Rectal smooth muscle tissue (tissue), 1 donor: ENCODE results near the gene AKT3.
"Not testable (repeated sequence)": the region's sequence is repeated elsewhere in the genome, so short reads cannot be mapped to it uniquely, and the experiment has no call there.

Source experiments
- H3K27ac ChIP-seq: one replicate; pipeline ENCODE4 v1.7.0; 2013; ENCODE audit warnings: low read depth, low read length, inconsistent platforms
- H3K27me3 ChIP-seq: one replicate; pipeline ENCODE4 v1.7.0; 2013; ENCODE audit warnings: low read length; ENCODE audit not compliant: control insufficient read depth, insufficient read depth
- H3K36me3 ChIP-seq: one replicate; pipeline ENCODE4 v1.7.0; 2013; ENCODE audit warnings: low read length; ENCODE audit not compliant: control insufficient read depth, insufficient read depth
- H3K4me1 ChIP-seq: one replicate; pipeline ENCODE4 v1.7.0; 2013; ENCODE audit warnings: low read length; ENCODE audit not compliant: control insufficient read depth, insufficient read depth
- H3K4me3 ChIP-seq: one replicate; pipeline ENCODE4 v1.7.0; 2013; ENCODE audit warnings: low read length
- H3K9ac ChIP-seq: one replicate; pipeline ENCODE4 v1.7.0; 2013; ENCODE audit warnings: low read length

AKT3 gene

DNA sequence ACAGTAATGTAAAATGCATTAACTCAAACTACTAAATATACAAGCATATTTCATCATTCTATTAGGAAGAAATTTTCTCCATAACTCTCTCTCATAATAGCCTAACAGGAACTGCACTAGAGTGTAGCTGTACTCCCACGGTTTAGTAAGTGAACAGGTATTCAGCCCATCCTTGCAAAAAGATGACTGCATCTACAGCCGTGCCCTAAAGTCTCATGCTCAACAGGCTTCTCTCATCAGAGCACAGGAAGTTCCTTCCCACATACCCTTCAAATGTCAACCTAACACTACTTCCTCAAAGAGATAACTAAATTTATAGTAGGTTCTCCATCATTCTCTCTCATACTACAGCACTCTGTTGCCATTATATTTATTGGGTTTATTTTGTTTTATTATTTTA lies 251.6 kb downstream of the AKT3 start:
- H3K4me3 ChIP-seq: no peak overlapping the region
- H3K9ac ChIP-seq: no peak overlapping the region
- no peaks in the 10 kb centered on the region for H3K27me3 ChIP-seq
- no peaks in the 10 kb centered on the region for H3K4me1 ChIP-seq
- no peak overlapping the region for H3K27ac ChIP-seq
- H3K36me3 ChIP-seq: no peaks in the 10 kb centered on the region

DNA sequence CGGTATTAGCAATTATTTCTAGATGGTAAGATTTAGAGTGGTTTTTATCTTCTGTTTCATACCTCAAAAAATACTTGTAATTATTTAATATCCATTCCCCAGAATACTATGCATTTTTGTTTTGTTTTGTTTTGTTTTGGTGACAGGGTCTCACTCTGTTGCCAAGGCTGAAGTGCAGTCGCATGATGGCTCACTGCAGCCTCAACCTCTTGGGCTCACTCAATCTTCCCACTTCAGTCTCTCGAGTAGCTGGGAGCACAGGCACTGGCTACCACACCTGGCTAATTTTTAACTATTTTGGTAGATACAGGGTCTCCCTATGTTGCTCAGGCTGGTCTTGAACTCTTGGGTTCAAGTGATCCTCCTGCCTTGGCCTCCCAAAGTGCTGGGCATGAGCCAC lies 252.7 kb downstream of the AKT3 start:
- H3K36me3 ChIP-seq: no peaks in the 10 kb centered on the region
- H3K27me3 ChIP-seq: no peaks in the 10 kb centered on the region
- H3K27ac ChIP-seq: no peak overlapping the region
- no peak overlapping the region for H3K9ac ChIP-seq
- H3K4me3 ChIP-seq: no peak overlapping the region
- no peaks in the 10 kb centered on the region for H3K4me1 ChIP-seq

DNA sequence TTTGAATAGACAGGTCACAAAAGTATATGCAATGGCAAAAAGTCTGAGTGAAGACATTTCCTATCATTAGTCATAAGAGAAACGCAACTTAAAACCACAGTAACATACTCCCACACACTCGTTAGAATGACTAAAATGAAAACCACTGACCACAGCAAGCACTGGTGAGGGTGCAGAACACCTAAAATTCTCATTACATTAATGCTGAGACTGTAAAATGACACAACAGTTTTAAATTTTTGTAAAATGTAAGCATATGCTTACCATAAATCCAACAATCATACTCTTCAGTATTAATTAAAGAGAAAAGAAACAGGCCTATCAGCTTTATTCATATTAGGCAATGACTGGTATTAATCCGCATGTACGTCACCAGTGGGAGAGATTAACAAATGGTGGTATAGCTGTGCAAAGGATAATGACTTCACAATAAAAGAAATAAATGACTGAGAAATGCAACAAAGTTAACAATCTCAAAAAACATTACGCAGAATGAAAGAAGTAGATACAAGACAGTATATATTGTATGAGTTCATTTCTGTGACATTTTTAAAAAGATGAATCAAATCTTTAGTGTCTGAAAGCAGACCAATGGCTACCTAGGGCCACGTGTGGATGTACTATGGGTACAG lies 253.5 kb downstream of the AKT3 start:
- Histone ChIP-seq H3K36me3 (no peaks in the 10 kb centered on the region), H3K4me1 (no peaks in the 10 kb centered on the region), H3K27me3 (no peaks in the 10 kb centered on the region), H3K27ac (no peak overlapping the region), H3K9ac (no peak overlapping the region), H3K4me3 (no peak overlapping the region)

DNA sequence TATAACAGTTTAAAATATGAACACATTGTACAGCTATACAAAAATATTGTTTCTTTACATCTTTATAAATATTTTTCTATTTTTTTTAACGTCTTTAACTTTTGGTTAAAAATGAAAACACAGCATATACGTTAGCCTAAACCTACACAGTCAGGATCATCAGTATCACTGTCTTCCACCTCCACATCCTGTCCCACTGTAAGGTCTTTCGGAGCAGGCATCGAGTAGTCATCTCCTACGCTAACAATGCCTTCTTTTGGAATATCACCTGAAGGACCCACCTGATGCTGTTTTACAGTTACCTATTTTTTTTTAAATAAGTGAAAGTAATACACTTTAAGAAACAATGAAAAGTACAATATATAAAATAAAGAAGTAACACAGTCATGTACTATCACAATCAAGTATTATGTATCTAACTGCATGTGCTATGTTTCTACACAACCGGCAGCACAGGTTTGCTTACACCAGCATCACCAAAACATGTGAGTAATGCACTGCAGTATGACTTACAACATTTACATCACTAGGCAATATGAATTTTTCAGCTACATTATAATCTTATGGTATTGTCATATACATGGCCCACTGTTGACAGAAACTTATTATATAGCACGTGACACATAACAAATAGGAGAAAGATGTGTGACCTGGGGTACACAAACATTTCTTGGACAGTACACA lies 254.4 kb downstream of the AKT3 start:
- Histone ChIP-seq H3K27me3 (no peaks in the 10 kb centered on the region), H3K27ac (no peak overlapping the region), H3K4me3 (no peak overlapping the region), H3K4me1 (no peaks in the 10 kb centered on the region), H3K36me3 (no peaks in the 10 kb centered on the region), H3K9ac (no peak overlapping the region)

DNA sequence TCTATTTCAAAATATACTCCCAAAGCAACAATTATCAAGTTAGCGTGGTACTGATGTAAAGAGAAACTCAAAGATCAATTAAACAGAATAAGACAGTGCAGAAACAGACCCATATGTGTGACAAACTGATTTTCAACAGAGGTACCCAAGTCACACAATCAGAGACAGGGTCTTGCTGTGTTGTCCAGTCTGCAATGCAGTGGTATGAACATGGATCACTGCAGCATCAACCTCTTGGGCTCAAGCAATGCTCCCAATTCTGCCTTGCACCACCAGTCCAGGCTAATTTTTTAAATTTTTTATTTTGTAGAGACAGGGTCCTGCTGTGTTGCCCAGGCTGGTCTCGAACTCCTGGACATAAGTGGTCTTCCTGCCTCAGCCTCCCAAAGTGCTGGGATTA lies 255.6 kb downstream of the AKT3 start:
- H3K27ac ChIP-seq: no peak overlapping the region
- H3K4me3 ChIP-seq: no peak overlapping the region
- no peak overlapping the region for H3K9ac ChIP-seq
- no peaks in the 10 kb centered on the region for H3K27me3 ChIP-seq
- no peaks in the 10 kb centered on the region for H3K36me3 ChIP-seq
- H3K4me1 ChIP-seq: no peaks in the 10 kb centered on the region

DNA sequence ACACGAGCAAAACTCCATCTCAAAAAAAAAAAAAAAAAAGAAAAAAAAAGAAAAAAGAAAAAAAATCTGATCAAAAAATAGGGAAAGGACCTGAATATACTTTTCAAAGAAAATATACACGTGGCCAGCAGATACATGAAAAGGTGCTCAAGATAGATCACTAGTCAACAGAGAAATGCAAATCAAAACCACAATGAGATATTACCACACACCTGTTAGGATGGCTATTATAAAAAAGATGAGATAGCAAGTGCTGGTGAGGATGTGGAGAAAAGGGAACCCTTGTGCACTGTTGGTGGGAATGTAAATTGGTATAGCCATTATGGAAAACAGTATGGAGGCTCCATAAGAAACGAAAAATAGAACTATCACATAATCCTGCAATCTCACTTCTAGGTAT lies 260.8 kb downstream of the AKT3 start:
- not testable (repeated sequence) for H3K27ac ChIP-seq, H3K9ac ChIP-seq, H3K36me3 ChIP-seq, H3K4me3 ChIP-seq, H3K27me3 ChIP-seq, H3K4me1 ChIP-seq

DNA sequence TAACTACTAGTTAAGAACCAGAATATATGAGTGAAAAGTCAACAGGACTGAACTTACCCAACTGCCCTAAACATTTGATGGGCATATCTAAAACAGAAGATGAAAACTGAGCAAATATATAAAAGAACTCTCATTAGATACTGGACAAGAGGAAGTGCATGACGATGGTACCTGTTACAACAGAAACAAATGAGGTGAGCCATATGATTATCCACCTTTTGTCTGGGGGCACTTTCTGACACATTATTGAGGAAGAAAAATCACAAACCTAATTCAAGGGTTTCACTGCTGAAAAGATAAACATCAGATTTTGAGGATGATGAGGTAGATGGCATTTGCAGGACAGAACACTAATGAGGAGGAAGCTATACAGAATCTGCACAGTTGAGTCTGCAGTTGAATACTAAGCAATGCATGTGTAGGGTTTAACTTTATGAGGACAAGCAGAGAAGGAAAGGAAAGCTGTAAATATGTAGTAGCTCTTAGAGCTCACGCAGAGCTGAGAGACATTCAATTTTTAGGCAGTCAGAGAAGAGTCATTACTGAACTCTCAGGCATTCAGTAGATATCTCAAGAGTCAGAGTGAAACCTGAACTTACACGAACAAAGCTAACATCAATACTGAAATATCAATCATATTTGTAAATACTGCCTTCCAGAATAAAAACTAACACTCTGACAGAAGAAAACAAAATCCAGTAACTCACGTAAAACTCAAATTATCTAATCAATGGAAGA lies 262.1 kb downstream of the AKT3 start:
- no peak overlapping the region for H3K27ac ChIP-seq
- no peak overlapping the region for H3K9ac ChIP-seq
- no peaks in the 10 kb centered on the region for H3K27me3 ChIP-seq
- H3K36me3 ChIP-seq: no peaks in the 10 kb centered on the region
- H3K4me3 ChIP-seq: no peak overlapping the region
- no peaks in the 10 kb centered on the region for H3K4me1 ChIP-seq

DNA sequence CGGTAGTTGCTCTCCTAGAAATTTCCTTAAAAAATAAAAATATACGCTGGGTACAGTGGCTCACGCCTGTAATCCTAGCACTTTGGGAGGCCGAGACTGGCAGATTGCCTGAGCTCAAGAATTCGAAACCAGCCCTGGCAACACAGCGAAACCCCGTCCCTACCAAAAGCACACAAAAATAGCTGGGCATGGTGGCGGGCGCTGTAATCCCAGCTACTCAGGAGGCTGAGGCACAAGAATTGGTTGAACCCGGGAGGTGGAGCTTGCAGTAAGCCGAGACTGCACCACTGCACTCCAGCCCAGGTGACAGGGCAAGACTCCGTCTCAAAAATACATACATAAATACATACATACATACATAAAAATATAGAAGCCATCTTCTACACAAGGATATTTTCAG lies 262.8 kb downstream of the AKT3 start:
- no peaks in the 10 kb centered on the region for H3K36me3 ChIP-seq
- no peak overlapping the region for H3K4me3 ChIP-seq
- H3K4me1 ChIP-seq: no peaks in the 10 kb centered on the region
- no peak overlapping the region for H3K9ac ChIP-seq
- no peaks in the 10 kb centered on the region for H3K27me3 ChIP-seq
- no peak overlapping the region for H3K27ac ChIP-seq

DNA sequence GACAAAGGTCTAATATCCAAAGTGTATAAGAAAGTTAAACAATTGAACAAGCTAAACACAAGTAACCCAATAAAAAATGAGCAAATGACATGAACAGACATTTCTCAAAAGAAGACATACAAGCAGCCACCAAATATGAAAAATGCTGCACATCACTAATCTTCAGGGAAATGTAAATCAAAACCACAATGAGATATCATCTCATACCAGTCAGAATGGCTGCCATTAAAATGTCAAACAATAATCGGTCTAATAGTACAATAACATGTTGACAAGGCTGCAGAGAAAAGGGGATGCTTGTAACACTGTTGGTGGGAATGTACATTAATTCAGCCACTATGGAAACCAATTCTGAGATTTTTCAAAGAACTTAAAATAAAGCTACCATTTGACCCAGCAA lies 264.1 kb downstream of the AKT3 start:
- Histone ChIP-seq H3K27me3 (no peaks in the 10 kb centered on the region), H3K4me1 (no peaks in the 10 kb centered on the region), H3K9ac (no peak overlapping the region), H3K27ac (no peak overlapping the region), H3K4me3 (no peak overlapping the region), H3K36me3 (no peaks in the 10 kb centered on the region)

DNA sequence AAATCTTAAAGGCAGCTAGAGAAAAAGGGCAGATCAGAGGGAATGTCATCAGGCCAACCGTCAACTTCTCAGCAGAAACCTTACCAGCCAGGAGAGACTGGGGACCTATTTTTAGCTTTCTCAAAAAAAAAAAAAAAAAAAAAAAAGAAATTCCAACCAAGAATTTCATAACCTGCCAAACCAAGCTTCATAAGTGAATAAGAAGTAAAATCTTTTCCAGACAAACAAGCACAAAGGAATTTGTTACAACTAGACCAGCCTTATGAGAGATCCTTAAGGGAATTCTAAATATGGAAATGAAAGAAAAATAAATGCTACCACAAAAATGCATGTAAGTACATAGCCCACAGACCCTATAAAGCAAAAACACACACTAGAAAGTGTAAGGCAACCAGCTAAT lies 267.7 kb downstream of the AKT3 start:
- H3K36me3 ChIP-seq: no peaks in the 10 kb centered on the region
- no peak overlapping the region for H3K27ac ChIP-seq
- H3K27me3 ChIP-seq: no peaks in the 10 kb centered on the region
- H3K9ac ChIP-seq: no peak overlapping the region
- H3K4me1 ChIP-seq: no peaks in the 10 kb centered on the region
- no peak overlapping the region for H3K4me3 ChIP-seq

DNA sequence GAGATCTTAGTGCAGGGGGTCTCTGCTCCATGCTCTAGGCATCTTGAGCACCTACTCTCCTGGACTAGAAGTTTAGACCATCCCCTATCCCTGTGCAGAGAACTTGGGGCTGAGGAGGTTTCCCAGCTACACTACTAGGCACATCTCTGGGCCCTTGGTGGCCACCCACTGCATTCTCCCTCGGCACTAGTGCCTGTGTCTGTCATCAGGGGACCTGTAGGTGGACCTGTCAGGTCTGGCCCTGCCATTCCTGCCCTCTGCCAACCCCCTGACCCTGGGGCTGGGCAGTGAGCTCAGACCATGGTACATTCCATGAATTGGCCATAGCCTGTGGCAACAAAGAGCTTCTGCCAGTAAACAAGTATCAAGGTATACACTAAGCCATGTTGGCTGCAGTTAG lies 269.1 kb downstream of the AKT3 start:
- Histone ChIP-seq H3K4me3 (no peak overlapping the region), H3K27me3 (no peaks in the 10 kb centered on the region), H3K36me3 (no peaks in the 10 kb centered on the region), H3K27ac (no peak overlapping the region), H3K4me1 (no peaks in the 10 kb centered on the region), H3K9ac (no peak overlapping the region)

DNA sequence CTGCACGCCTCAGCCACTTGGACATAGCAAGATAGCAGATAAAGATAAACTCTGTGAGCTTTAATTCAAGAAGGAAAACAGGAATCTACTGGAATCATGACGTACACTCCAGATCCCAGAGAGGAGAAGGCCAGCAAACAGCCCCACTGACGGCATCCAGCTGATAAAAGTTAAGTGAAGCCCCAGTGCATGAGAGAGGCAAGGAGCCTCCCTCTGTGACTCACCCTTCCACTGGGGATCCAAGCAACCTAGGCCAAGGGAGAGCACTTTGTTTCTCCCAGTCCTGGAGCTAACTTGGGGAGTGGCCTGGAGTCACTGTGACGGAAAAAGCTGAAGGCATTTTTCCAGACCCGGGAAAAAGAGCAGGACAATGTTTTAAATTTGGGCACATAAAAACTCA lies 270.0 kb downstream of the AKT3 start:
- no peaks in the 10 kb centered on the region for H3K36me3 ChIP-seq

DNA sequence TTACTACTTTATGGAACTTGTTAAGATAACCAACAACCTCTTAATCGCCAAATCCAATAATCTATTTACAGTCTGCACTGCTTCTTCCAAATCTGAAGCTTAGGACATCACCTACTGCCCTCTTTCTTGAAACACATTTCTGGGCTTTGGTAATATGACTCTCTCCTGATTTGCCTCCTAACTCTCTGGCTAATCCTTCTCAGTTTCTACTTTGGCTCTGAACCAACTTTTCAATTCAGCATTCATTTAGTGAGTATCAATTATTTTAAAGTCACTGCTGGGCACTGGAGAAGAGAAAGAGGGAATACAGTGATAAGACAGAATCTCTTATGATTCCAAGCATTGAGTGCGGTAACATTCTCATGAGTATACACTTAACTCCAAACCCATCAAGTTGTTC lies 275.0 kb downstream of the AKT3 start:
- Histone ChIP-seq H3K27me3 (no peaks in the 10 kb centered on the region), H3K36me3 (no peaks in the 10 kb centered on the region)

More for the DNA sequence above, 270.0 kb downstream of the AKT3 start:
- H3K4me1 ChIP-seq: no peaks in the 10 kb centered on the region
- H3K4me3 ChIP-seq: no peak overlapping the region
- H3K9ac ChIP-seq: no peak overlapping the region
- no peaks in the 10 kb centered on the region for H3K27me3 ChIP-seq
- H3K27ac ChIP-seq: no peak overlapping the region

More for the DNA sequence above, 275.0 kb downstream of the AKT3 start:
- Histone ChIP-seq H3K4me3 (no peak overlapping the region), H3K27ac (no peak overlapping the region), H3K9ac (no peak overlapping the region), H3K4me1 (no peaks in the 10 kb centered on the region)
